WERI-Rb-1 (cell line): ENCODE data around the gene SMIM36.

ENCODE experiments used
- DNase-seq: peaks from one replicate; pipeline ENCODE4 v3.0.0-alpha.2; 2020
- H3K27ac ChIP-seq: fragments of 250-450 bp; sonication (Bioruptor Pico); 2 replicates; pipeline ENCODE4 v1.5.1; 2020; ENCODE audit warnings: mild to moderate bottlenecking, moderate library complexity
- H3K27me3 ChIP-seq: fragments of 250-450 bp; sonication (Bioruptor Pico); 2 replicates; pipeline ENCODE4 v1.5.1; 2021; ENCODE audit warnings: mild to moderate bottlenecking, low read depth, moderate library complexity; ENCODE audit not compliant: insufficient read depth, severe bottlenecking
- H3K36me3 ChIP-seq: fragments of 250-450 bp; sonication (Bioruptor Pico); 2 replicates; pipeline ENCODE4 v1.5.1; 2020; ENCODE audit warnings: mild to moderate bottlenecking, moderate library complexity
- H3K4me3 ChIP-seq: 2 replicates; pipeline ENCODE4 v1.5.1; 2011; ENCODE audit warnings: low read depth, mild to moderate bottlenecking, control low read depth, low read length
- H3K9me3 ChIP-seq: fragments of 250-450 bp; sonication (Bioruptor Pico); 2 replicates; pipeline ENCODE4 v1.5.1; 2021; ENCODE audit warnings: mild to moderate bottlenecking, moderate library complexity; ENCODE audit not compliant: severe bottlenecking
- CTCF ChIP-seq: IDR thresholded peaks from 2 replicates; pipeline ENCODE4 v1.5.1; 2011; ENCODE audit warnings: low read depth, mild to moderate bottlenecking, control low read depth, inconsistent platforms, low read length

SMIM36 gene

DNA sequence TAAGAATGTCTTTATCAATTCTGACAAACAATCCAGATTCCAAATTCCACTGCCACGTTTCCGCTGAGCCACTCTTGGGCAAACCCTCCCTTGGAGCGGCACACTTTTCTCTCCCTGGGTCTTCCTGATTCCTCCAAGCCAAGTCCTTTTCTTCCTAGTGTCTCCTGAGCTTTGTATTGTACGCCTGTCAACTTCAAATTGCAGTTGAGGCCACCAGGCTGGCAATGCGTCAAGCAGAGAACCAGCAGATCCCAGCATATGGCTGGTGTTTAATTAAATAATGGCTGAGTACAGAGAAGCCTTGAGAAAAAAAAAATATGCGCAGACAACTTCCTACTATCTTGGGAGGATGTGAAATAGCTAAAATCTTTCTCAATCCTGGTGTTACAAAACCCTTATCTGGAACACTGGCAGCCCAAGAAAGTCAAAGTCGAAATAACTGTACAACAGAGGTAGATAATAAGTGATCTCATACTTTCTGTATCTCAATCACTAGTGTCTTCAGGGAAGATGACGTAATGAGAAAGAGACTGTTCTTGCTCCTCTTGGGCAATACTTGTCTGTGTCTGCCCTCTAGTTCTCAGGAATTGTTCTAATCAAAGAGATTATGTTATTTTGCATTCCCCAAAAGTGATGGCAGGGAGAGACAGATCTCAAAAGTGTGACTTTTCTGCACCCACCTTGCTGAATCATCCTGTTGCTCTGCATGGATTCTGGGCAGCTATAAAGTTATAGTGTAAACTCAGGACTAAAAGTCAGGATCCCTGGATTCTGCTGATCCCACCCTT, 15.0 kb downstream of the SMIM36 start:
- Histone ChIP-seq H3K4me3 (no peak overlapping the region), H3K36me3 (no peaks in the 10 kb centered on the region), H3K27me3 (no peaks in the 10 kb centered on the region), H3K27ac (no peak overlapping the region), H3K9me3 (no peaks in the 10 kb centered on the region)
- DNase-seq = no peak
- no peak for TF ChIP-seq CTCF

GRCh38 chr17:55495239-55495638, 16.0 kb downstream of the SMIM36 start:
- Histone ChIP-seq H3K36me3 (no peaks in the 10 kb centered on the region), H3K4me3 (no peak overlapping the region), H3K27ac (no peak overlapping the region), H3K9me3 (no peaks in the 10 kb centered on the region), H3K27me3 (no peaks in the 10 kb centered on the region)
- TF ChIP-seq CTCF = no peak
- no peak for DNase-seq

DNA sequence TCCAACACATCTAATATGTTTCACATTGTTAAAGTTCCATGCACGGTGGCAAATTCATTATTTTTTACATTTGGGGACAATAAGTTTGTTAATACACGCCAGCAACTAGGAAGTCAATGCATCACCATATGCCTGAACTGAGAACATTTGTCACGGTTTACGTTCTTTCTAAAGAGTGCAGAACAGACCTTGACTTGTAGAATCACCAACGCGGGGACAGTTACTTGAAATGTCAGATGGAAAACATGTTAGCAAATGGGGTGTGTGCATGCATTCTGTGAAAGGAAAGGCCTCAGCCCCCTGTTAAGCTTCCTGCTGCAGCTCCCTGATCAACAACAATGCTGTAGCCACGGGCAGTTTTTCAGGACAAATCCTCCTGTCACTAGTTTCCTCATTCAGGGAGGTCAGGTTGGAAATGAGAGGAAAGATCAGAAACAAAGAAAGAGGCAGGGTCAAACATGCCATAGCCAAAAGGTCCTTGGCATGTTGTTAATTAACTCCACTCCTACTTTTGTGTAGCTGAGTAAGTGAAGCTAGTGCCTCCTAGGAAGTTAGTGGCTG, 18.4 kb downstream of the SMIM36 start:
- TF ChIP-seq CTCF = no peak
- no peak overlapping the region for H3K27ac ChIP-seq
- no peaks in the 10 kb centered on the region for H3K9me3 ChIP-seq
- DNase-seq = no peak
- H3K27me3 ChIP-seq = no peaks in the 10 kb centered on the region
- H3K4me3 ChIP-seq = no peak overlapping the region
- no peaks in the 10 kb centered on the region for H3K36me3 ChIP-seq

DNA sequence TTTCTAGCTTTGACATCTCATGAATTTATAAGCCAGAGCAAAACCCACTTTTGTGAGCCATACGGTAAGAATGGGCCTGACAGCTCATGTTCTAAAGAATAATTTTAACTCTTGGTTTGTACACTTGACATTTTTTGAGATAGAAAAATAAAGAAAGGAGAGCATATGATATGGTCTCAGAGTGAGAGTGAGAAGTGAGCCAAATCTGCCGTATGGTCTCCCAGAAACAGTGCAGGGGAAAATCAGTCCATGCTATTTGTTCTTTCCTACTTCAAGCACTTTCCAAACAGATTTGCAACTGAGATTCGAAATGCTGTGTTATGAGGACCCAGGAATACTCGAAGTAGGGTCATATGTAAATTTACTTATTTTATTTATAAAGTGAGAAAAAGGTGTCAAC, 20.9 kb downstream of the SMIM36 start:
- H3K36me3 ChIP-seq = no peaks in the 10 kb centered on the region
- H3K27me3 ChIP-seq = no peaks in the 10 kb centered on the region
- no peaks in the 10 kb centered on the region for H3K9me3 ChIP-seq
- no peak for TF ChIP-seq CTCF
- H3K27ac ChIP-seq = no peak overlapping the region
- DNase-seq = no peak
- H3K4me3 ChIP-seq = no peak overlapping the region

GRCh38 chr17:55487695-55488432, 23.4 kb downstream of the SMIM36 start:
- no peaks in the 10 kb centered on the region for H3K36me3 ChIP-seq
- no peaks in the 10 kb centered on the region for H3K27me3 ChIP-seq
- H3K27ac ChIP-seq = no peak overlapping the region
- no peak overlapping the region for H3K4me3 ChIP-seq
- H3K9me3 ChIP-seq = no peaks in the 10 kb centered on the region
- DNase-seq = no peak
- TF ChIP-seq CTCF = no peak
